Measurements from ENCODE around the gene FADS2.
"Not testable (repeated sequence)": the region's sequence is repeated elsewhere in the genome, so short reads cannot be mapped to it uniquely, and the experiment has no call there.

FADS2 gene

DNA sequence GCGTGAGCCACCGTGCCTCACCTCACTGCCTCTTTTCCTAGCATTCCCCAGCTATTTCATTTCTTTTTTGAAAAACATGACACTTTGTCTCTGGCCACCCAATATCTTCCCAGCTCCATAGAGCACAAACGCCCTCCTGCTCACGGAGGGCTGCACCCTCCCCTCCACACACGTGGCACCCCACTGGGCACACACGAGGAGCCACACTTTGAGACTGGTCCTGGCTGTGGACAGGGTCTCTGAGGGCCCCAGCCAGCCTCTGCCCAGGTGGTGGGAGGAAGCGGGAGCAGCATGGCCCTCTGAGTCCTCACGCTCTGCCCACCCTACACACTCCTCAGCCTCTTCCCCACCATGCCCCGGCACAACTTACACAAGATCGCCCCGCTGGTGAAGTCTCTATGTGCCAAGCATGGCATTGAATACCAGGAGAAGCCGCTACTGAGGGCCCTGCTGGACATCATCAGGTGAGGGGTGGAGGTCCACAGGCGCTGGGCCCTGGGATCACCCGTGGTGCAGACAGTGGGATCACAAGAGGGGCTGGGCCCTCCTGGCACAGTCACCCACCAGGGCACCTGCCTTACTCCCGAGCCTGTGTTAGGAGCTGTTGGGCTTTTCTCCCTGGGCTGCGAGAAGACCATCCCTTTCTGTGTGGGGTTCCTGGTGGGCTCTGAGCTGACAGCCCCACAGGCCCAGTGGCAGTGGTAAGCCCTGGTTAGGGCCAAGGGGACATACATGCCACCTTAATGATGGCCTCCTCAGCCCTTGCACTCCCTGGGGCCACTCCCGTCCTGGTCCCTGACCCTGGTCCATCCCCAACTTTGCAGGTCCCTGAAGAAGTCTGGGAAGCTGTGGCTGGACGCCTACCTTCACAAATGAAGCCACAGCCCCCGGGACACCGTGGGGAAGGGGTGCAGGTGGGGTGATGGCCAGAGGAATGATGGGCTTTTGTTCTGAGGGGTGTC is 37.0 kb downstream of the FADS2 start:
- no peak overlapping the region for H3K27ac ChIP-seq
- DNase-seq (ENCODE audit: low read depth, low spot score) = no peak

DNA sequence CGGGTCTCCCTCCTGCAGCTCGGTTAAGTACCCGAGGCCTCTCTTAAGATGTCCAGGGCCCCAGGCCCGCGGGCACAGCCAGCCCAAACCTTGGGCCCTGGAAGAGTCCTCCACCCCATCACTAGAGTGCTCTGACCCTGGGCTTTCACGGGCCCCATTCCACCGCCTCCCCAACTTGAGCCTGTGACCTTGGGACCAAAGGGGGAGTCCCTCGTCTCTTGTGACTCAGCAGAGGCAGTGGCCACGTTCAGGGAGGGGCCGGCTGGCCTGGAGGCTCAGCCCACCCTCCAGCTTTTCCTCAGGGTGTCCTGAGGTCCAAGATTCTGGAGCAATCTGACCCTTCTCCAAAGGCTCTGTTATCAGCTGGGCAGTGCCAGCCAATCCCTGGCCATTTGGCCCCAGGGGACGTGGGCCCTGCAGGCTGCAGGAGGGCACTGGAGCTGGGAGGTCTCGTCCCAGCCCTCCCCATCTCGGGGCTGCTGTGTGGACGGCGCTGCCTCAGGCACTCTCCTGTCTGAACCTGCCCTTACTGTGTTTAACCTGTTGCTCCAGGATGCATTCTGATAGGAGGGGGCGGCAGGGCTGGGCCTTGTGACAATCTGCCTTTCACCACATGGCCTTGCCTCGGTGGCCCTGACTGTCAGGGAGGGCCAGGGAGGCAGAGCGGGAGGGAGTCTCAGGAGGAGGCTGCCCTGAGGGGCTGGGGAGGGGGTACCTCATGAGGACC is 38.3 kb downstream of the FADS2 start:
- no peak for DNase-seq (ENCODE audit: low read depth, low spot score)
- H3K27ac ChIP-seq = no peak overlapping the region

DNA sequence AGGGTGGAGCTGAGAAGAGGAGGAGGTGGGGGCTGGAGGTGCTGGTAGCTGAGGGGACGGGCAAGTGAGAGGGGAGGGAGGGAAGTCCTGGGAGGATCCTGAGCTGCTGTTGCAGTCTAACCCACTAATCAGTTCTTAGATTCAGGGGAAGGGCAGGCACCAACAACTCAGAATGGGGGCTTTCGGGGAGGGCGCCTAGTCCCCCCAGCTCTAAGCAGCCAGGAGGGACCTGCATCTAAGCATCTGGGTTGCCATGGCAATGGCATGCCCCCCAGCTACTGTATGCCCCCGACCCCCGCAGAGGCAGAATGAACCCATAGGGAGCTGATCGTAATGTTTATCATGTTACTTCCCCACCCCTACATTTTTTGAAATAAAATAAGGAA is 38.9 kb downstream of the FADS2 start:
- no peak for DNase-seq (ENCODE audit: low read depth, low spot score)

DNA sequence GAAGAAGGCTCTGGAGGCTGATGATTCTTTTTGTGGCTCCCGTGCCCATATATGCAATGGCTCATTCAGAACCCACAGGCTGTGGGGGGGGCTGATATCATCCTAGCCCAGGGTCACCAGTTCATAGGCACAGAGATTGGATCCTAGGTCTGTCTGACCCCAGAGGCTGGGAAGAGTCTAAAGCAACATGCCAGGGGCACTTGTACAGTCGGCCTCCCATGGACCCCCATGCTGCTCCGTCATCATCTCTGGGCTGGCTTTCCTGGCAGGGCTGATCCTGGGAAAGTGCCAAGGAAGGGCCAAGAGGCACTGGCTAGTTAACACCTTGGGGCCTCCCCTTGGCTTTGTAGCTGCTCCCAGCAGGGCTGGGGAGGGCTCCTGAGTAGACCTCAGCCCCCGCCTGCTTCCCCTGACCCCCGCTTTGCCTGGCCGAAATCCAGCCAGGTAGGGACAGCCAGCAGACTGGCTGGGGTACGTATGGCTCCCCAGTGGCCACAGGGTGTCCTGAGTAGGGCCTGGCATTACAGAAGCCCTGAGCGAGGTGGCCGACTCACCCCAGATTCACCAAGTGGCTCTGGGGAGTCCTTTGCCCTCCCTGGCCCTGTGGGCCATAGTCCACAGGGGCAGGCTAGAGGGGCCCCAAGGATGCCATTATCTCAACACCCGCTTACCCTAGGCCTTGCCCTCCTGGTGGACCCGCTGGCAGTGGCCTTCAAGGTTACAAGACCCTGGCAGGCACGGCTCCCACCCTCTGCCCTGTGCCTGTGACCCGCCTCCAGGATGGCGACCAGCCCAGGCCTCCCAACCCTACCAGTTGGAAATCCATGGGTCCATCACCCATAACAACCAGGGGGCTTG is 40.7 kb downstream of the FADS2 start:
- DNase-seq (ENCODE audit: low read depth, low spot score) = no peak
- no peak overlapping the region for H3K27ac ChIP-seq

More for the DNA sequence above, 38.9 kb downstream of the FADS2 start:
- H3K27ac ChIP-seq = no peak overlapping the region

DNA sequence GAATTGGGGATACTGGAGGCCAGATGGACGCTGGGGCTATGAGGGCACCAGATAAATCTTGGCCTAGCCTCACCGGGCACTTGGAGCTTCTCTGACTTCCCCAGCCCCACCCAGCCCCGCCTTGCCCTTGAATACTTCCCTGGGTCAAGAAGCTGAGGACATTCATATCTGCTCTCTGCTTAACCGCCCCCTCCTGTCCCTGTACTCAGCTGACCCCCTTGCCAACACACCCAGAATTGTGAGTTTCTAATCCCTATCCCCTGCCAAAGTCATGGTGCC is 41.3 kb downstream of the FADS2 start:
- DNase-seq (ENCODE audit: low read depth, low spot score) = no peak
- no peak overlapping the region for H3K27ac ChIP-seq

DNA sequence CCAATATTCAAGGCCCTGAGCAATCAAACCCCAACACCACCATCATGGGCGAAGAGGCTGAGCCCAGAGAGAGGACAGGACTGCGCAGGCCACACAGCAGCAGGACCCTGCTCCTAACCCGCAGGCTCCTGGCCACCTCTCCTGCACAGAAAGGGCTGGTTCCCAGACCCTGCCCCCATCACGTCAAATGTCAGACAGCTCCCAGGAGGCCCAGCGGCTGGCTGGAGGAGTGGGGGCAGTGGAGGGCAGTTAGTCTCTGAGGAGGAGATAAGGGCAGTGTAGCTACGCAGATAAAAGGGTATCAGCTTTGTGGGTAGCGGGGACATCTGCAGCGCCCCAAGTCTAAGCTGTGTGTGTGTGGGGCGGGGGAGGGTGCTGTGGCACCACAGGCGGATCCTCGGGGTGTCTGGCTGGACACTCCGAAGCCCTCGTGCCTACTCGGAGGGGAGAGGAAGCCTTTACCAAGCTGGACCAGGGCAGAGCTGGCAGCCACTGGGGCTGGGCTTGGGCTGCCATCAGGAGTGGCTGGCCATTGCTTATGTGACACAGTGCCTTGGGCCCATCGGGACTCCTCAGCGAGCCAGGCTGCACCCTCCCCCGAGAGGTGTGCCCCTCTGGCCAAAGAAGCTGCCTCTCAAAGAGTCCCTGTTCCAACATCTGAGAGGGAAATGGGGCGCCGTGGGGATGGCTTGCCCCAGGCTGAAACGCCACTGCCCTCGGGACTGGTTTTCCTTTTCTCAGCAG is 41.8 kb downstream of the FADS2 start:
- H3K27ac ChIP-seq = no peak overlapping the region
- DNase-seq (ENCODE audit: low read depth, low spot score) = no peak

DNA sequence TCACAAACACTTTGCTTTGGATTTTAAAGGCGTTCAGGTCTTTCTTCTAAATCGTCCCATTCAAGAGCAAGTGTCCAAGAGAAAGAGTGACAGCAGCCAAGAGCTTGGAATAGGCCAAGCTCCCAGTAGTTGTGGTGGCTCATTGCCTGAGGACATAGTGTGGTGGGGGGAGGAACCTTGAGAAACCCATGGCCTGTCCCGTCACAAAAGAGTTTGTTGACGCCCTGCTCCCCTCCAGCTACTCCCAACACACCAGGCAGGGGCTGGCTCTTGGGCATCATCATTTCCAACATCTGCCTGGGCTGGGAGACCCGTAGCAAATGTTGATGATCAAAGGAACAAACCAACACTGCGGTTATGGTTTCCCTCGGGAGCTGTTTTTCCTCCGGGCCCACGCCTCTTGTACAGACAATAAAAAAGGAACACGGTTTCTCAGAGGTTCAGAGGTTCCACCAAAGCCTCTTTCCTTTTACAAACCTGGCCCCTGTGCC is 42.5 kb downstream of the FADS2 start:
- no peak for DNase-seq (ENCODE audit: low read depth, low spot score)

DNA sequence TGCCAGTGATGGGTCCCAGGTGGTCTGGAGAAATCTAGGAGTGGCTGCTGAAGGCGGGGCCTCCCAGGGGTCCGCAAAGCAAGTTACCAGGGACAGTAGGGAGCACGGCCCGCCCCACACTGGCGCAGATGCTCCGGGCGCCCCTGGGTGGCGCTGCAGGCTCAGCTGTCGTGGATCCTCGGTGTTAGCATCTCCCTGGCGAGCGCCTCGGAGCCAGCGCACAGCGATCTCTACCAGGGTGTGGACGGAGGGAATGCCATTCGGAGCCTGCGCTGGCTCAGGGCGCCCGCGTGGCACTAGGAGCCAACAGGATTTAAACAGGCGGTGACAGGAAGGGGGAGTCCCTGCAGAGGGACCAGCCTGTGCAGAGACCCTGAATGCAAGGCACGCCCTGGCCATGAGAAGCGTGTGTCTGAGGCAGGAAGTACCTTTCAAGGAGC is 43.1 kb downstream of the FADS2 start:
- no peak overlapping the region for H3K27ac ChIP-seq
- DNase-seq (ENCODE audit: low read depth, low spot score) = no peak

More for the DNA sequence above, 42.5 kb downstream of the FADS2 start:
- H3K27ac ChIP-seq = no peak overlapping the region

DNA sequence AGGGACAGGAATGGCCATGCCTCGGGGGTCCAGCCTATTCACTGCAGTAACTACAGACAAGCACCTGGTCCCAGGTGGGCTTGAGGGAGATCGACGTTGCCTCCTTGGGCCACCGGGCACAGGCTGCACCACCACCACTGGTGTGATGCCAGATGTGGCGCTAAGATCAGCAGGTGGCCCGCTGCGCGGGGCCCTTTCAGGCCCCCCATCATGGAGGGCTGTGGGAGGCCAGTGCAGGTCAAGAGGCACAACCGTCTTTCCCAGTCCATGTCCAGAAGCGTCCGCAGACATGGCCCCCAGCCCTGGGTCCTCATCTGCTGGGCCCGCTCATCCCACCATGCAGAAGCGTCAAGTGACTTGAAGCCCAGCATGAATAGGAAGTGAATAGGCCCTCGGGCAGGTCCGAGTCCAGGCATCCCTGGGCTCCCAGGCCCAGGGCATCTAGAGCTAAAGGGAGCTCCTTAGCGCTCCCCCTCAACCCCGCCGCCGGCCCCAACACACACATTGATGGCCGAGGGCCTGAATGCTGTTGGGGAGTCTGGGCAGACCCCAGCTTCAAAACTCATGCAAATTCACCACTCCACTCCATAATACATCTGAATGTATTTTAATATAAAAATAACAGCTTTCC is 45.0 kb downstream of the FADS2 start:
- H3K27ac ChIP-seq = no peak overlapping the region
- no peak for DNase-seq (ENCODE audit: low read depth, low spot score)

DNA sequence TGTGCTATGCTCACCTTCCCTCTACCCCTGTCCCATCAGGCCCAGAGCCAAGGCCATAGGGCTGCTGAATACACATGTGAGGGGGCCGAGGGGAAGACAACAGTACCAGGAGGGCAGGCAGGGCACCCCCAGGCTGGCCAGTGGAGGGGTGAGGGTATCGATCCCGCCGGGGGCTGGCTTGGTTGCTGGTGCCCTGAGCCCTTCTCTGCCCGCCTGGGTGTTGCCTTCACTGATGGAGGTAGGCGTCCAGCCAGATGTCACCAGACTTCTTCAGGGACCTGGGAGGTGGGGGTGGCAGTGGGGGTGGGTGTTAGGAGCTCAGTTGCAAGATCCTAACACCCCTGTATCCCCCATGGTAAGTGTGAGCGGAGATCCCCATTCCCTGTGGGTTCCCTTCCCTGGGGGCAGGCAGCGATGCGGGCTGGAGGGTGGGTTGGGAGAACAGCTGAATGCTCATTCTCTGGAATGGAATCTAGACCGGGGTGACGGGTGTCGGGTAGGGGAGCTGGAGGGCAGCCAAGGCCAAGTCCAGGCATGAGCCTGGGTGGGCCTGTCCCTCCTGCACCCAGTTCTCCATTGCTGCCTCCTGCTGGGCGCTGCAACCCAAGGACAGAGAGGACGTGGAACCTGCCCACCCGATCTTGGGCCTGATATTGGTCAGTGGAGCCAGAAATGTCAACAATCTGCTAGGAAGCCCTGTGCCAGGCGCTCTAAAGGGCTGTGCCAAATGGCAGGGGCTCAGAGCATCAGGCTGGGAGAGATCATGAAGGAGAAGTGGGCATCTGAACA is 45.7 kb downstream of the FADS2 start:
- H3K27ac ChIP-seq = no peak overlapping the region
- DNase-seq (ENCODE audit: low read depth, low spot score) = no peak

DNA sequence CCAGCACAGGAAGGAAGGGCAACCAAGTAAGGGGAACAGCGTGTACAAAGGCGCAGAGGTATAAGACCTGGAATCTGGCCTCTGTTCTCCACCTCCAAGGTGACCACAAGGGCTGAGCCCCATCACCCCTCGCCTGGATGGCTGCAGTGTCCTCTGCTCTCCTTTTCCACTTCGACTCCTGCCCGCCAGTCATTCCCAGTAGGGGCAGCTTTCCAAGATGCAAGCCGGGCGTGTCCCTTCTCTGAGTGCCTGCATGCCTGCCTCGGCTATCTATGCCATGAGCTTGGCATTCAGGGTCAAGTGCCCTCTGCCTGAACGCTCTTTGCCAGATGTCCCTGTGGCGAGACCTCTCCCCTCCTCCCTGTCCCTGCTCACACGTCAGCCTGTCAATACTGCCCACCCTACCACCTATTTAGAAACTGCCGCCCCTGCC is 46.3 kb downstream of the FADS2 start:
- H3K27ac ChIP-seq = no peak overlapping the region

DNA sequence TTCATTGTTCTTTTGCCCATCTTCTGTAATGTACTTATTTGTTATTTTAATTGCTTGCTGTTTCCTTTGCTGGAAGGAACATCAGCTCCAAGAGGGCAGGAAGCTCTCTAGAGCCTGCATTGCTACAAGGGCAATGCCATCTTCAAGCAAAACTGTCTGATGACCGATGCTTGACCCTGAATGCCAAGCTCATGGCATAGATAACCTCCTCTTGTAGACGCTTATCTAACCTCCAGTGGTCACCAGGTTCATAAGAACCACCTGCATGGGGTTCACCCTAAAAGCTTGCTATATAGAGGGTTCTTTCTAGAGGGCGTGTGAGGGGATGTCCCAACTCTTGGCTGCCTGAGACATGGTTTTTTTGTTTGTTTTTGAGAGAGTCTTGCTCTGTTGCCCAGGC is 46.8 kb downstream of the FADS2 start:
- no peak overlapping the region for H3K27ac ChIP-seq
- no peak for DNase-seq (ENCODE audit: low read depth, low spot score)

More for the DNA sequence above, 46.3 kb downstream of the FADS2 start:
- no peak for DNase-seq (ENCODE audit: low read depth, low spot score)

DNA sequence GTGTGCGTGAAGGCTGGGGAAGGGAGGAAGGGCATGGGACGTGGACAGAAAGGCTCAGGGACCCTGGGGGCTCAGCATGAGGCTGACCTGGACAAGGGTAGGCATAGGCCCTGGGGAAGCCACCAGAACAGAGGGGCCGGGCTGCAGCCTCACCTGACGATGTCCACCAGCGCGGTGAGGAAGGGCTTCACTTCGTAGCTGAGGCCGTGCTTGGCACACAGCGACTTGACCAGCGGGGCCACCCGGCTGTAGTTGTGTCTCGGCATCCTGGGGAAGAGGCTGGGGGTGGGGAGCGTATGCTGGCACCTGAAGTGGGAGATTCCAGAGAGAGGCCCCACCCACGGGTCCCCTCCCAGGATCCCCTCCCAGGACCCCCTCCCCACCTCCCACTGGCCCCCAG is 47.6 kb downstream of the FADS2 start:
- no peak for DNase-seq (ENCODE audit: low read depth, low spot score)
- no peak overlapping the region for H3K27ac ChIP-seq

DNA sequence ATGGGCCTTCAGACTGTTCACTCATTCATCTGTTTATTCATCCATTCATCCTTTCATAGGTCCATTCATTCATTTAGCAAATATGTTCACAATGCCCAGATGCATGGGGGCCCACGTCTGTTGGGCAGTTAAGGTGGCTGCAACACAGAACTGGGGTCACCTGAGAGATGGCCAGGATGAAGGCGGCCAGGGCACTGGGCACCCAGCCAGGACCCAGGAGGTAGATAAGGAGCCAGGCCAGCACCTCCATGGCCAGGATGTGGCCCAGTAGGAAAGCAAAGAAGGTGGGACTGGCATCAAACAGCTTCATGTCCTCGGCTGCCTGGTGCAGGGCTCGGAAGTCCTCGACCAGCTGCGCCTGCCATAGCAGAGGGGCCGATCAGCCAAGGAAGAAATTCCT is 51.1 kb downstream of the FADS2 start:
- no peak overlapping the region for H3K27ac ChIP-seq

DNA sequence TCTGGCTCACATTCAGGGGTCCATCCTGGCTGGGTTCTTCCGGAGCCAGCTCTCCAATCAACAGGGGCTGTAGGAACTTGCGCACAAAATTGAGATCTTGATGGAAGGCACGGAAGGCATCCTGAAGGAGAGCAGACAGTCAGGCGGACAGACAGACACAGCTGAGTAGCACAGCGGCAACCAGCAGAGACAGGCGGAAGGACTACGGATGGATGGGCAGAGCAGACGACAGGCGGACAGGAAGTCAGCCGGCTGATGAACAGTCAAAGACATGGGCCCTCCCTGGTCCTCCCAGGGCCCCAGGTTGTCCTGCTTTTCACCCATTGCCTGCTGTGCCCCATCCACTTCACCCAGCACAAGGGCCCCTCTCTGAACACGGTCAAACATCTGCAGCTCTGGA is 51.9 kb downstream of the FADS2 start:
- no peak overlapping the region for H3K27ac ChIP-seq
- DNase-seq (ENCODE audit: low read depth, low spot score) = no peak

More for the DNA sequence above, 51.1 kb downstream of the FADS2 start:
- DNase-seq (ENCODE audit: low read depth, low spot score) = no peak

DNA sequence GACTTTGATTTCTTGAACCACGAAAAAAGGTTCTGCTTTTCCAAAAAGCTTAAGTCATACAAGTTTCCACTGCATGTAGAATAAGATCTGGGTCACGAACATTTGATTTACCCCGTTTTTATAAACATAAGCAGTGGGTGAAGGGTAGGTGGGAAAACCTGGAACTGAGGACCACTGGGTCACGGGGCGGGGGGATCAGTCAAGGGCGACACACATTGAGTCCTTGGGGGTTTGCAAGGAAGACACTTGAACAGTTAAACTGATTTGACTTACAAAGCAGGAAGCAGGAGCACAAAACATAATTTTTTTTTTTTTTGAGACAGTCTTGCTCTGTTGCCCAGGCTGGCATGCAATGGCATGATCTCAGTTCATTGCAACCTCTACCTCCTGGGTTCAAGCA is 52.4 kb downstream of the FADS2 start:
- no peak overlapping the region for H3K27ac ChIP-seq
- DNase-seq (ENCODE audit: low read depth, low spot score) = no peak

DNA sequence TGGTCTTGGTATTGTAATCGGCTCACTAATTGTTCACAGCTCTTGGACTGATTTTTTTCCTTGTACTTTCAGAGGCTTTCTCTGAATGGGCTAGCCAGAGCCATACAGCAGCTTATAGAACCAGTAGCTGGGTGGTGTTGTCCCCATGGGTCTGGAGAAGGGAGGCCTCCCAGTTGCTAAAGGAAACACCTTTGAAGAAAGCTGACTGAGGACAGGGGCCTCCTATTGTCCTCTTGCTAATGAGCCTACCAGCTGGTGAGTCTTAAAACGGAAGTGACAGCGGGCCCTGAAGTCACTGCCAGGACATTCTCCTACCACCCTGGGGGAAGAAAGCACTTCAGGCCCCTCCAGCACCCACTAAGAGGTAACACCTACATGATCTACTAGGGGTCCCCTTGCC is 53.3 kb downstream of the FADS2 start:
- H3K27ac ChIP-seq = no peak overlapping the region
- no peak for DNase-seq (ENCODE audit: low read depth, low spot score)

DNA sequence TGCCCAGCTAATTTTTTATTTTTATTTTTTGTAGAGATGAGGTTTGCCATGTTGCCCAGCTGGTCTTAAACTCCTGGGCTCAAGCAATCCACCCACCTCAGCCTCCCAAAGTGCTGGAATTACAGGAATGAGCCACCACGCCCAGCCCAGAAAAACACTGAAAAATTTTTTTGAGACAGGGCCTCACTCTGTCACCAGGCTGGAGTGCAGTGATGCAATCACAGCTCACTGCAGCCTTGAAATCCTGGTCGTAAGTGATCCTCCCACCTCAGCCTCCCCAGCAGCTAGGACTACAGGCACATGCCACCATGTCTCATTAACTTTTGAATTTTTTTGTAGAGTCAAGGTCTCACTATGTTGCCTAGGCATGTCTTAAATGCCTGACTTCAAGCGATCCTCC is 54.2 kb downstream of the FADS2 start:
- not testable (repeated sequence) for DNase-seq (ENCODE audit: low read depth, low spot score)

DNA sequence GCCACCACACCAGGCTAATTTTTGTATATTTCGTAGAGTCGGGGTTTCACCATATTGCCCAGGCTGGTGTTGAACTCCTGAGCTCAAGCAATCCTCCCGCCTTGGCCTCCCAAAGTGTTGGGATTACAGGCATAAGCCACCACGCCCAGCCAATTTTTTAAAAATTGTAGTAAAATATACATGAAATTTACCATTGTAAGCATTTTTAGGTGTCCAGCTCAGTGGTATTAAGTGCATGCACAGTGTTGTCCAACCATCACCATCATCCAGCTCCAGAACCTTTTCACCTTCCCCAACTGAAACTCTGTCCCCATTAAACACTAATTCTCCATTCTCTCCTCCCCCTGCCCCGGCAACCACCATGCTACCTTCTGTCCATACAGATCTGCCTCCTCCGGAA is 54.8 kb downstream of the FADS2 start:
- H3K27ac ChIP-seq = no peak overlapping the region
- DNase-seq (ENCODE audit: low read depth, low spot score) = no peak

More for the DNA sequence above, 54.2 kb downstream of the FADS2 start:
- not testable (repeated sequence) for H3K27ac ChIP-seq

Measured in epithelial cell of prostate (primary cell).